WTC11 (cell line): ENCODE results near the gene SHISAL1. TPM values are rescaled to one million over a fixed set of nuclear protein-coding genes. Genes with fewer than 3 reads are reported as not detected.
A peak's percentile ranks its signal among the peaks of the same experiment; 100 is the strongest.

Source experiments
- ATAC-seq: fragments of 200-7000 bp; cut with Tn5 transposase; 2 replicates; pipeline ENCODE4 v1.10.0; 2021; ENCODE audit warnings: mild to moderate bottlenecking, moderate library complexity
- CTCF ChIA-PET: fragments of 300-600 bp; sonication (Branson Sonifier 250); formaldehyde crosslinking; loops from one replicate; lab custom pipeline; 2021; ENCODE audit warnings: antibody characterized with exemption; lab: Charles Lee
- POLR2A ChIA-PET: fragments of 350-600 bp; sonication (Branson Sonifier 250); formaldehyde crosslinking; loops from one replicate; lab custom pipeline; 2021; ENCODE audit warnings: antibody characterized with exemption; lab: Charles Lee
- DNase-seq: peaks from one replicate; pipeline ENCODE4 v3.0.0; 2021; ENCODE audit warnings: low spot score
- H3K27ac Mint-ChIP-seq: 2 replicates; pipeline ENCODE4 v1.8.0; 2021; ENCODE audit warnings: mixed read lengths
- H3K27me3 Mint-ChIP-seq: 2 replicates; pipeline ENCODE4 v1.8.0; 2021; ENCODE audit warnings: low read depth, mild to moderate bottlenecking, moderate library complexity, mixed read lengths
- H3K36me3 Mint-ChIP-seq: 2 replicates; pipeline ENCODE4 v1.8.0; 2021; ENCODE audit warnings: mixed read lengths
- H3K4me1 Mint-ChIP-seq: 2 replicates; pipeline ENCODE4 v1.8.0; 2022; ENCODE audit warnings: mixed read lengths
- H3K4me3 Mint-ChIP-seq: 2 replicates; pipeline ENCODE4 v1.8.0; 2021; ENCODE audit warnings: mild to moderate bottlenecking, moderate library complexity, mixed read lengths
- H3K9me3 Mint-ChIP-seq: 2 replicates; pipeline ENCODE4 v1.8.0; 2021; ENCODE audit warnings: mixed read lengths
- AR ChIP-seq: fragments of 250-450 bp; sonication (Bioruptor Pico); IDR thresholded peaks from 2 replicates; pipeline ENCODE4 v1.9.0; 2021; ENCODE audit warnings: mild to moderate bottlenecking
- ATF2 ChIP-seq: sonication (generic); formaldehyde crosslinking; IDR thresholded peaks from 2 replicates; pipeline ENCODE4 v1.8.1; 2022; ENCODE audit warnings: low read depth, missing genetic modification reagents, borderline replicate concordance
- ATF3 ChIP-seq: sonication (generic); formaldehyde crosslinking; conservative IDR thresholded peaks from 2 replicates; pipeline ENCODE4 v1.8.1; 2022; ENCODE audit warnings: mild to moderate bottlenecking, missing genetic modification reagents
- EMX1 ChIP-seq: fragments of 250-450 bp; sonication (Bioruptor Pico); IDR thresholded peaks from 2 replicates; pipeline ENCODE4 v1.8.0; 2021; ENCODE audit warnings: mild to moderate bottlenecking
- ETV6 ChIP-seq: sonication (generic); formaldehyde crosslinking; IDR thresholded peaks from 2 replicates; pipeline ENCODE4 v1.8.1; 2022; ENCODE audit warnings: mild to moderate bottlenecking, missing genetic modification reagents
- MXD4 ChIP-seq: fragments of 250-450 bp; sonication (Bioruptor Pico); IDR thresholded peaks from 2 replicates; pipeline ENCODE4 v1.8.0; 2021; ENCODE audit warnings: mild to moderate bottlenecking, moderate library complexity, borderline replicate concordance
- NFATC4 ChIP-seq: fragments of 250-450 bp; sonication (Bioruptor Pico); IDR thresholded peaks from 2 replicates; pipeline ENCODE4 v1.9.0; 2021; ENCODE audit warnings: mild to moderate bottlenecking
- PRDM15 ChIP-seq: sonication (generic); formaldehyde crosslinking; IDR thresholded peaks from 2 replicates; pipeline ENCODE4 v1.8.0; 2022; ENCODE audit warnings: missing genetic modification reagents
- PRRX2 ChIP-seq: fragments of 250-450 bp; sonication (Bioruptor Pico); IDR thresholded peaks from 2 replicates; pipeline ENCODE4 v1.8.0; 2021; ENCODE audit warnings: mild to moderate bottlenecking
- SMAD3 ChIP-seq: sonication (generic); formaldehyde crosslinking; IDR thresholded peaks from 2 replicates; pipeline ENCODE4 v1.8.0; 2022; ENCODE audit warnings: missing genetic modification reagents, mild to moderate bottlenecking, borderline replicate concordance
- SMAD4 ChIP-seq: sonication (generic); formaldehyde crosslinking; IDR thresholded peaks from 2 replicates; pipeline ENCODE4 v1.8.0; 2022; ENCODE audit warnings: mild to moderate bottlenecking, missing genetic modification reagents
- ZNF138 ChIP-seq: sonication (generic); formaldehyde crosslinking; conservative IDR thresholded peaks from 2 replicates; pipeline ENCODE4 v1.8.1; 2022; ENCODE audit warnings: mild to moderate bottlenecking, moderate library complexity, missing genetic modification reagents
- ZNF219 ChIP-seq: sonication (generic); formaldehyde crosslinking; IDR thresholded peaks from 2 replicates; pipeline ENCODE4 v1.8.0; 2023; ENCODE audit warnings: missing genetic modification reagents, mild to moderate bottlenecking, borderline replicate concordance
- ZNF281 ChIP-seq: sonication (generic); formaldehyde crosslinking; IDR thresholded peaks from 2 replicates; pipeline ENCODE4 v1.8.0; 2023; ENCODE audit warnings: mild to moderate bottlenecking, missing genetic modification reagents
- ZNF396 ChIP-seq: fragments of 250-450 bp; sonication (Bioruptor Pico); IDR thresholded peaks from 2 replicates; pipeline ENCODE4 v1.8.0; 2021; ENCODE audit warnings: mild to moderate bottlenecking, moderate library complexity, borderline replicate concordance
- ZSCAN18 ChIP-seq: fragments of 250-450 bp; sonication (Bioruptor Pico); IDR thresholded peaks from 2 replicates; pipeline ENCODE4 v2.1.2; 2022; ENCODE audit warnings: mild to moderate bottlenecking, moderate library complexity
- total RNA-seq: library from RNA; stranded (reverse); gene quantifications from 3 replicates; pipeline ENCODE4 v1.2.3, GENCODE V29; 2021

SHISAL1 gene
- total RNA-seq, 1 experiment from 2014 or later, result 2.7 TPM

- peak; percentile 6 for DNase-seq
- CTCF ChIA-PET, result interaction anchor here (0.7 to 0.8 kb wide), 2 partner anchors 94 to 193 kb away, joined by 3 read pairs; partner anchors contain the start of gene PARVG
- H3K4me1 Mint-ChIP-seq, result peaks cover 29% of the 10 kb centered on the region
Observed at GRCh38 chr22:44274918-44275630, 37.7 kb downstream of the SHISAL1 start.

GRCh38 chr22:44273175-44273574, 39.6 kb downstream of the SHISAL1 start:
- no peak overlapping the region for H3K4me3 Mint-ChIP-seq
- H3K9me3 Mint-ChIP-seq, result no peaks in the 10 kb centered on the region
- TF ChIP-seq MXD4 (CRISPR knock-in tag) (no peak), ZNF281 (CRISPR knock-in tag) (no peak), ETV6 (CRISPR knock-in tag) (no peak), ZSCAN18 (CRISPR knock-in tag) (no peak), AR (CRISPR knock-in tag) (no peak), PRRX2 (CRISPR knock-in tag) (no peak), ZNF219 (CRISPR knock-in tag) (no peak), NFATC4 (CRISPR knock-in tag) (no peak), EMX1 (CRISPR knock-in tag) (no peak), ZNF396 (no peak), ATF3 (CRISPR knock-in tag) (no peak), ZNF138 (no peak)

More at GRCh38 chr22:44274918-44275630, 37.7 kb downstream of the SHISAL1 start:
- Mint-ChIP-seq H3K4me3 (no peak overlapping the region), H3K9me3 (no peaks in the 10 kb centered on the region), H3K27ac (no peak overlapping the region), H3K36me3 (no peaks in the 10 kb centered on the region), H3K27me3 (no peaks in the 10 kb centered on the region)
- TF ChIP-seq ZNF396 (no peak), ATF2 (no peak), PRDM15 (CRISPR knock-in tag) (no peak), SMAD3 (CRISPR knock-in tag) (no peak), SMAD4 (CRISPR knock-in tag) (no peak)
- no peak for ATAC-seq
- POLR2A ChIA-PET, result no interaction called here

More at GRCh38 chr22:44273175-44273574, 39.6 kb downstream of the SHISAL1 start:
- H3K4me1 Mint-ChIP-seq, result peaks cover 29% of the 10 kb centered on the region
- ATAC-seq, result no peak
- ChIA-PET CTCF (no interaction called here), POLR2A (no interaction called here)
- no peak for DNase-seq
- H3K36me3 Mint-ChIP-seq, result no peaks in the 10 kb centered on the region
- H3K27me3 Mint-ChIP-seq, result no peaks in the 10 kb centered on the region
- H3K27ac Mint-ChIP-seq, result no peak overlapping the region
